ENCODE results near the gene DDC.
"Not testable (repeated sequence)": the region's sequence is repeated elsewhere in the genome, so short reads cannot be mapped to it uniquely, and the experiment has no call there.

Gene DDC

GRCh38 chr7:50588937-50589336, 23.7 kb upstream of the DDC start:
- no peak for DNase-seq
- ATAC-seq, result no peak

GRCh38 chr7:50587737-50588136, 22.5 kb upstream of the DDC start:
- DNase-seq (no peak), ATAC-seq (no peak)

GRCh38 chr7:50584793-50585408, 19.7 kb upstream of the DDC start:
- no peak for ATAC-seq
- DNase-seq, result no peak

- no peak for DNase-seq
- ATAC-seq, result no peak
These were observed 19.2 kb upstream of the DDC start for GRCh38 chr7:50584386-50584785.

- not testable (repeated sequence) for DNase-seq, ATAC-seq
These were observed 18.1 kb upstream of the DDC start for GRCh38 chr7:50583295-50583694.

GRCh38 chr7:50582271-50582670, 17.1 kb upstream of the DDC start:
- DNase-seq, result not testable (repeated sequence)

GRCh38 chr7:50580666-50581065, 15.5 kb upstream of the DDC start:
- DNase-seq, ATAC-seq: not testable (repeated sequence)

More at GRCh38 chr7:50582271-50582670, 17.1 kb upstream of the DDC start:
- ATAC-seq, result not testable (repeated sequence)

GRCh38 chr7:50580057-50580456, 14.9 kb upstream of the DDC start:
- DNase-seq (no peak), ATAC-seq (no peak)

- not testable (repeated sequence) for DNase-seq, ATAC-seq
These were observed 12.9 kb upstream of the DDC start for GRCh38 chr7:50578105-50578504.

GRCh38 chr7:50577569-50577968, 12.4 kb upstream of the DDC start:
- DNase-seq (no peak), ATAC-seq (no peak)

GRCh38 chr7:50576388-50576787, 11.2 kb upstream of the DDC start:
- DNase-seq, ATAC-seq: not testable (repeated sequence)

- no peak for DNase-seq
- no peak for ATAC-seq
These were observed 2.6 kb upstream of the DDC start for GRCh38 chr7:50567715-50568261.

GRCh38 chr7:50565977-50566376, 772 bp upstream of the DDC start:
- DNase-seq (no peak), ATAC-seq (no peak)

GRCh38 chr7:50565559-50565916, 333 bp upstream of the DDC start:
- DNase-seq, result no peak
- ATAC-seq, result no peak

GRCh38 chr7:50564171-50564570, 1.0 kb downstream of the DDC start:
- DNase-seq, result no peak
- no peak for ATAC-seq

- ATAC-seq (peak; percentile 9), DNase-seq (no peak)
These were observed 3.1 kb downstream of the DDC start for GRCh38 chr7:50562136-50562535.

GRCh38 chr7:50560865-50561351, 4.3 kb downstream of the DDC start:
- no peak for ATAC-seq
- no peak for DNase-seq

- no peak for DNase-seq
- ATAC-seq, result no peak
These were observed 5.3 kb downstream of the DDC start for GRCh38 chr7:50559881-50560280.

- no peak for ATAC-seq
- DNase-seq, result no peak
These were observed 6.7 kb downstream of the DDC start for GRCh38 chr7:50558294-50559053.

GRCh38 chr7:50557099-50557498, 8.1 kb downstream of the DDC start:
- DNase-seq, result no peak

GRCh38 chr7:50556247-50556991, 8.8 kb downstream of the DDC start:
- ATAC-seq, result no peak
- DNase-seq, result no peak

More at GRCh38 chr7:50557099-50557498, 8.1 kb downstream of the DDC start:
- no peak for ATAC-seq

GRCh38 chr7:50555594-50556140, 9.5 kb downstream of the DDC start:
- ATAC-seq (no peak), DNase-seq (no peak)

Data from stimulated activated naive CD8-positive, alpha-beta T cell treated with anti-CD3 and anti-CD28 coated beads, Interleukin-15, Interleukin-2, amounts not matched to agents 100 U/mL and 50 U/mL, for 24 hours (primary cell).